GM12878 (cell line): ENCODE results near the gene CITED1. TPM values are rescaled to one million over a fixed set of nuclear protein-coding genes. Genes with fewer than 3 reads are reported as not detected.

ENCODE experiments used
- ATAC-seq: fragments of 200-7000 bp; cut with Tn5 transposase; 3 replicates; pipeline ENCODE4 v1.9.1; 2020; ENCODE audit warnings: mild to moderate bottlenecking, moderate library complexity
- BruUV-seq: library from RNA; stranded (reverse); fragments of 400-500 nt; replicated peaks from 2 replicates; lab custom pipeline; 2021; lab: Mats Ljungman, UMichigan
- CTCF ChIA-PET: fragments of 300-600 bp; sonication (Branson Sonifier 250); formaldehyde crosslinking; extraction: SDS; loops from one replicate; lab custom pipeline; 2021; ENCODE audit warnings: inconsistent platforms; lab: Yijun Ruan, JAX
- POLR2A ChIA-PET: fragments of 350-600 bp; formaldehyde crosslinking; extraction: SDS; loops from one replicate; lab custom pipeline; 2021; ENCODE audit warnings: inconsistent platforms; lab: Charles Lee
- RAD21 ChIA-PET: fragments of 300-600 bp; sonication (Branson Sonifier 250); formaldehyde crosslinking; loops from one replicate; lab custom pipeline; 2023; ENCODE audit warnings: antibody characterized with exemption; ENCODE audit not compliant: unreplicated experiment; lab: Charles Lee
- SMC1A ChIA-PET: fragments of 300-600 bp; sonication (Branson Sonifier 250); formaldehyde crosslinking; loops from one replicate; lab custom pipeline; 2023; ENCODE audit not compliant: unreplicated experiment, uncharacterized antibody; lab: Charles Lee
- DNase-seq: peaks from one replicate; pipeline ENCODE4 v3.0.0-alpha.2; 2011; ENCODE audit warnings: low read depth, low spot score
- FAIRE-seq: peaks from 3 replicates; lab custom pipeline; 2011; peaks lifted over from hg19 to GRCh38; lab: Jason Lieb, UNC
- H2AFZ ChIP-seq: 2 replicates; pipeline ENCODE4 v1.6.0; 2011; ENCODE audit warnings: low read depth, low read length, control low read depth; ENCODE audit not compliant: control insufficient read depth
- H3K27ac ChIP-seq: 2 replicates; pipeline ENCODE4 v1.5.1; 2011; ENCODE audit warnings: control low read depth; ENCODE audit not compliant: control insufficient read depth, insufficient read depth
- H3K27me3 ChIP-seq, 2 experiments: replicated peaks in 1 of 2; 2 replicates each; pipeline versions ENCODE4 v1.6.0 to v1.6.1; 2011; ENCODE audit warnings: low read length in 1 of 2; ENCODE audit not compliant: control insufficient read depth in 2 of 2, insufficient read depth in 2 of 2
- H3K36me3 ChIP-seq, 2 experiments: 2 replicates each; pipeline ENCODE4 v1.5.1; 2011; ENCODE audit warnings: low read length in 1 of 2; ENCODE audit not compliant: control insufficient read depth in 2 of 2, insufficient read depth in 2 of 2
- H3K4me1 ChIP-seq: 2 replicates; pipeline ENCODE4 v1.6.1; 2011; ENCODE audit warnings: mild to moderate bottlenecking, low read length, moderate library complexity, mixed read lengths; ENCODE audit not compliant: control insufficient read depth, insufficient read depth
- H3K4me2 ChIP-seq: 2 replicates; pipeline ENCODE4 v1.6.0; 2011; ENCODE audit warnings: control low read depth; ENCODE audit not compliant: control insufficient read depth, insufficient read depth
- H3K4me3 ChIP-seq: fragments of 200-600 bp; sonication (generic); 2 replicates; pipeline ENCODE4 v1.5.1; 2016
- H3K79me2 ChIP-seq: 2 replicates; pipeline ENCODE4 v1.6.0; 2011; ENCODE audit warnings: low read length; ENCODE audit not compliant: control insufficient read depth, insufficient read depth
- H3K9ac ChIP-seq: 2 replicates; pipeline ENCODE4 v1.8.0; 2011; ENCODE audit warnings: low read length, control low read depth, mixed read lengths; ENCODE audit not compliant: control insufficient read depth, insufficient read depth
- H3K9me3 ChIP-seq: replicated peaks from 3 replicates; pipeline ENCODE4 v1.5.1; 2011; ENCODE audit warnings: mild to moderate bottlenecking, low read length; ENCODE audit not compliant: control insufficient read depth, insufficient read depth
- H4K20me1 ChIP-seq: 2 replicates; pipeline ENCODE4 v1.6.0; 2011; ENCODE audit not compliant: control insufficient read depth, insufficient read depth
- ASH2L ChIP-seq: fragments of 300-600, 200-600 bp; sonication (generic); IDR thresholded peaks from 2 replicates; pipeline ENCODE4 v1.6.1; 2017; ENCODE audit warnings: low read depth, mild to moderate bottlenecking, borderline replicate concordance
- BCL11A ChIP-seq: IDR thresholded peaks from 2 replicates; pipeline ENCODE4 v1.6.1; 2011; ENCODE audit warnings: low read depth, low read length
- BMI1 ChIP-seq: fragments of 450-650 bp; IDR thresholded peaks from 2 replicates; pipeline ENCODE4 v1.6.1; 2016; ENCODE audit warnings: mild to moderate bottlenecking, moderate library complexity, borderline replicate concordance
- BRCA1 ChIP-seq: IDR thresholded peaks from 2 replicates; pipeline ENCODE4 v1.6.1; 2011; ENCODE audit warnings: low read depth, low read length, improper control_type of control experiment
- FOXK2 ChIP-seq: fragments of 450-650 bp; IDR thresholded peaks from 2 replicates; pipeline ENCODE4 v1.6.1; 2017; ENCODE audit warnings: mild to moderate bottlenecking, moderate library complexity
- HDAC6 ChIP-seq: fragments of 200-600 bp; sonication (generic); IDR thresholded peaks from one replicate; pipeline ENCODE4 v1.8.0; 2017; ENCODE audit warnings: antibody characterized with exemption; ENCODE audit not compliant: unreplicated experiment
- IKZF2 ChIP-seq, 2 experiments: fragments of 450-650 bp; IDR thresholded peaks; 2 replicates each; pipeline ENCODE4 v1.6.1; 2017; ENCODE audit warnings: mild to moderate bottlenecking in 2 of 2, moderate library complexity in 2 of 2
- NR2F1 ChIP-seq: fragments of 450-650 bp; conservative IDR thresholded peaks from 2 replicates; pipeline ENCODE4 v1.6.1; 2017; ENCODE audit warnings: mild to moderate bottlenecking
- REST ChIP-seq: IDR thresholded peaks from 2 replicates; pipeline ENCODE4 v1.6.1; 2012; ENCODE audit warnings: mild to moderate bottlenecking, low read depth, low read length
- TAF1 ChIP-seq: IDR thresholded peaks from 2 replicates; pipeline ENCODE4 v1.6.1; 2011; ENCODE audit warnings: mild to moderate bottlenecking, low read depth, low read length, borderline replicate concordance
- WGBS: methylation state at CpG from one replicate; pipeline ENCODE4 v1.1.6; 2016; ENCODE audit warnings: low lambda C conversion rate; ENCODE audit not compliant: insufficient replicate concordance, insufficient coverage; ENCODE audit errors: missing lambda C conversion rate; 5-methylcytosine and 5-hydroxymethylcytosine counted together
- in situ Hi-C: fragments of 300-500 bp; cut with MboI; formaldehyde crosslinking; loops from 9 replicates; pipeline ENCODE4 v1.14.3; 2018; ENCODE audit warnings: mixed read lengths
- intact Hi-C: fragments of 100-400 bp; cut with micrococcal nuclease; formaldehyde crosslinking; loops from one replicate; pipeline ENCODE4 v1.14.2; 2022; ENCODE audit not compliant: unreplicated experiment
- polyA plus RNA-seq, 11 experiments: library from polyadenylated mRNA; depleted of rRNA in 4 of 11; unstranded in 6 of 11; stranded (reverse) in 5 of 11; fragments of >200 nt; fragmentation: Nextera tagmentation in 4 of 11; fragmentation: Illumina TruSeq in 1 of 11; extraction: Ambion mirVana in 4 of 11; extraction: Trizol in 1 of 11; gene quantifications; 1 replicate in 1 of 11; 2 replicates in 10 of 11; pipeline versions ENCODE4 v1.2.1 to v1.2.3, GENCODE V29; 2011 to 2016; ENCODE audit warnings: inconsistent platforms in 2 of 11, missing spikeins in 2 of 11, low read depth in 1 of 11
- total RNA-seq, 4 experiments: library from RNA; depleted of rRNA in 3 of 4; stranded (reverse); fragments of >200 nt in 3 of 4; fragmentation: Illumina TruSeq in 1 of 4; extraction: Trizol in 1 of 4; gene quantifications; 2 replicates each; pipeline versions ENCODE4 v1.2.1 to v1.2.3, GENCODE V29; 2013 to 2021
- TF ChIP-seq, protein P1 (sequence below): IDR thresholded peaks from 2 replicates; pipeline ENCODE4 v1.6.1; 2011; ENCODE audit warnings: mild to moderate bottlenecking, low read depth, low read length, moderate library complexity; ENCODE audit not compliant: insufficient replicate concordance
- TF ChIP-seq, protein P2 (sequence below): fragments of 450-650 bp; IDR thresholded peaks from 2 replicates; pipeline ENCODE4 v1.6.1; 2017; ENCODE audit warnings: antibody characterized with exemption, mild to moderate bottlenecking, moderate library complexity

The CITED1 gene
- total and polyA plus RNA-seq, 10 of the 15 experiments (the other 5 are each of a cell fraction or from before 2014, with no cell fraction given), result 0.56 TPM; not detected in 9

DNA sequence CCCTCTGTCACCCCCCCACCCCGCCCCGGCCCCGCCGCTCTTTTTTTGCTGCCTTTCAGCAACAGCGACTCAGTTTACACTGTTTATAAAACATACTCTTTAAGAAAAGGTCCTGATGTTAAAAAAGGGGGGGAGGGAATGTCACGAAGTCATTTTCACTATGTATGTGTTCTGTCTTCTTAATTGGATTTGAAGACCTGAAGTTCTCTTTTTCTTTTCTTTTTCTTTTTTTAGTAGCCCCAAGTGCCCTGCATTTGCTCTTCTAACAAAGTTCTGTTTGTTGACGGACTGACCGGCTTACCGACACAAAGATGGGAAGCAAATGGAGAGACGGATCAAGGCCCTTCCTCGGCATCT, 2.5 kb upstream of the CITED1 start:
- Histone ChIP-seq H3K4me1 (no peaks in the 10 kb centered on the region), H3K9me3 (no peaks in the 10 kb centered on the region; the same call in 1 of the 3 replicates), H3K9ac (no peak overlapping the region), H3K27me3 (peaks cover 7 to 26% of the 10 kb centered on the region in 2 experiments), H3K79me2 (no peaks in the 10 kb centered on the region), H3K36me3 (no peaks in the 10 kb centered on the region), H4K20me1 (no peaks in the 10 kb centered on the region), H3K4me3 (no peak overlapping the region), H2AFZ (no peak overlapping the region), H3K4me2 (peak overlapping the region; percentile 30; the same call in 1 of the 2 replicates), H3K27ac (no peak overlapping the region)
- intact Hi-C loops (no loop called here), in situ Hi-C loops (no loop called here)
- ATAC-seq (no peak), FAIRE-seq (no peak), DNase-seq (no peak)
- POLR2A ChIA-PET, result no interaction called here
- no peak for TF ChIP-seq BRCA1
- TF ChIP-seq, protein P1, sequence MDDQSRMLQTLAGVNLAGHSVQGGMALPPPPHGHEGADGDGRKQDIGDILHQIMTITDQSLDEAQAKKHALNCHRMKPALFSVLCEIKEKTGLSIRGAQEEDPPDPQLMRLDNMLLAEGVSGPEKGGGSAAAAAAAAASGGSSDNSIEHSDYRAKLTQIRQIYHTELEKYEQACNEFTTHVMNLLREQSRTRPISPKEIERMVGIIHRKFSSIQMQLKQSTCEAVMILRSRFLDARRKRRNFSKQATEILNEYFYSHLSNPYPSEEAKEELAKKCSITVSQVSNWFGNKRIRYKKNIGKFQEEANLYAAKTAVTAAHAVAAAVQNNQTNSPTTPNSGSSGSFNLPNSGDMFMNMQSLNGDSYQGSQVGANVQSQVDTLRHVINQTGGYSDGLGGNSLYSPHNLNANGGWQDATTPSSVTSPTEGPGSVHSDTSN, result no peak
- TF ChIP-seq HDAC6, result no peak
- TF ChIP-seq, protein P2, sequence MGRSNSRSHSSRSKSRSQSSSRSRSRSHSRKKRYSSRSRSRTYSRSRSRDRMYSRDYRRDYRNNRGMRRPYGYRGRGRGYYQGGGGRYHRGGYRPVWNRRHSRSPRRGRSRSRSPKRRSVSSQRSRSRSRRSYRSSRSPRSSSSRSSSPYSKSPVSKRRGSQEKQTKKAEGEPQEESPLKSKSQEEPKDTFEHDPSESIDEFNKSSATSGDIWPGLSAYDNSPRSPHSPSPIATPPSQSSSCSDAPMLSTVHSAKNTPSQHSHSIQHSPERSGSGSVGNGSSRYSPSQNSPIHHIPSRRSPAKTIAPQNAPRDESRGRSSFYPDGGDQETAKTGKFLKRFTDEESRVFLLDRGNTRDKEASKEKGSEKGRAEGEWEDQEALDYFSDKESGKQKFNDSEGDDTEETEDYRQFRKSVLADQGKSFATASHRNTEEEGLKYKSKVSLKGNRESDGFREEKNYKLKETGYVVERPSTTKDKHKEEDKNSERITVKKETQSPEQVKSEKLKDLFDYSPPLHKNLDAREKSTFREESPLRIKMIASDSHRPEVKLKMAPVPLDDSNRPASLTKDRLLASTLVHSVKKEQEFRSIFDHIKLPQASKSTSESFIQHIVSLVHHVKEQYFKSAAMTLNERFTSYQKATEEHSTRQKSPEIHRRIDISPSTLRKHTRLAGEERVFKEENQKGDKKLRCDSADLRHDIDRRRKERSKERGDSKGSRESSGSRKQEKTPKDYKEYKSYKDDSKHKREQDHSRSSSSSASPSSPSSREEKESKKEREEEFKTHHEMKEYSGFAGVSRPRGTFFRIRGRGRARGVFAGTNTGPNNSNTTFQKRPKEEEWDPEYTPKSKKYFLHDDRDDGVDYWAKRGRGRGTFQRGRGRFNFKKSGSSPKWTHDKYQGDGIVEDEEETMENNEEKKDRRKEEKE, result no peak
- TF ChIP-seq FOXK2, result no peak
- no peak for TF ChIP-seq IKZF2 (IDR thresholded peaks at IDR 0.05)
- TF ChIP-seq REST, result no peak
- TF ChIP-seq BMI1, result no peak
- TF ChIP-seq ASH2L, result no peak
- no peak for TF ChIP-seq TAF1
- TF ChIP-seq BCL11A, result no peak
- no peak for TF ChIP-seq NR2F1
- SMC1A ChIA-PET, result no interaction called here
- 31% methylated on average over 11 of the region's 11 CpGs for WGBS
- BruUV-seq, result no TSS peak
- CTCF ChIA-PET, result no interaction called here
- RAD21 ChIA-PET, result no interaction called here
